DOHH2 (cell line): Measurements from ENCODE around the gene LAGE3.

ENCODE experiments used
- EZH2phosphoT487 ChIP-seq: fragments of 200-600 bp; sonication (generic); IDR thresholded peaks from 2 replicates; pipeline ENCODE4 v1.6.1; 2017; ENCODE audit warnings: borderline replicate concordance, mild to moderate bottlenecking, antibody characterized with exemption, low read length, moderate library complexity, mixed read lengths
- TF ChIP-seq, protein P1 (sequence below): fragments of 200-600 bp; sonication (generic); IDR thresholded peaks from one replicate; pipeline ENCODE4 v1.5.1; 2014; ENCODE audit warnings: antibody characterized with exemption, mild to moderate bottlenecking, low read depth, low read length; ENCODE audit not compliant: poor library complexity, severe bottlenecking

DNA sequence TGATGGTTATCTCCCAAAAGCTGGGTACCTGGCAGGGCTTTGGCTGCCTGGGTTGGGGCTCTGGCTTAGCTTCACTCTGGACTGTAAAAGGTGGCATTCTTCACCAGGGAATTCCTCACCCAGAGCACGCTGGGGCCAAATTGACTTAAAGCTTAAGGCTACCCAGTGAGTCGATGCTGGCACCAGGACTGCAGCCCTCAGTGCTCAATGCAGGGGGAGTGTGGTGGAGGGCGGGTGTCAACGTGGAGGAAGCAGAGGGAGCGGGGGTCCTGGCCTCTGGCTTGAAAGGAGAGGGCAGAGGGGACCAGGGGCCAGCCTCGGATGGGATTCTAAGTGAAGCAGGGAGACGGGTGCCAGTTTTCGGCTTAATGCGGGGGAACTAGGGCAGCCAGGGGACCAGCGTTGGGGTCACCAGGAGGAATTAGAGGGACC is 35.6 kb downstream of the LAGE3 start:
- TF ChIP-seq, protein P1, sequence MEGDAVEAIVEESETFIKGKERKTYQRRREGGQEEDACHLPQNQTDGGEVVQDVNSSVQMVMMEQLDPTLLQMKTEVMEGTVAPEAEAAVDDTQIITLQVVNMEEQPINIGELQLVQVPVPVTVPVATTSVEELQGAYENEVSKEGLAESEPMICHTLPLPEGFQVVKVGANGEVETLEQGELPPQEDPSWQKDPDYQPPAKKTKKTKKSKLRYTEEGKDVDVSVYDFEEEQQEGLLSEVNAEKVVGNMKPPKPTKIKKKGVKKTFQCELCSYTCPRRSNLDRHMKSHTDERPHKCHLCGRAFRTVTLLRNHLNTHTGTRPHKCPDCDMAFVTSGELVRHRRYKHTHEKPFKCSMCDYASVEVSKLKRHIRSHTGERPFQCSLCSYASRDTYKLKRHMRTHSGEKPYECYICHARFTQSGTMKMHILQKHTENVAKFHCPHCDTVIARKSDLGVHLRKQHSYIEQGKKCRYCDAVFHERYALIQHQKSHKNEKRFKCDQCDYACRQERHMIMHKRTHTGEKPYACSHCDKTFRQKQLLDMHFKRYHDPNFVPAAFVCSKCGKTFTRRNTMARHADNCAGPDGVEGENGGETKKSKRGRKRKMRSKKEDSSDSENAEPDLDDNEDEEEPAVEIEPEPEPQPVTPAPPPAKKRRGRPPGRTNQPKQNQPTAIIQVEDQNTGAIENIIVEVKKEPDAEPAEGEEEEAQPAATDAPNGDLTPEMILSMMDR: no peak
- no peak for TF ChIP-seq EZH2phosphoT487
